Body of pancreas (tissue), 4 donors: ENCODE data around the gene ANKDD1A.

Source experiments
- CTCF ChIP-seq, 7 experiments: fragments of 450-650 bp in 4 of 7; fragments of 200-600 bp in 3 of 7; sonication (generic) in 3 of 7; IDR thresholded peaks; one replicate each; pipeline ENCODE4 v1.5.1; 2016 to 2019; ENCODE audit warnings: antibody characterized with exemption in 7 of 7
- POLR2A ChIP-seq, 3 donors: fragments of 450-650 bp; IDR thresholded peaks; one replicate each; pipeline ENCODE4 v1.6.1; 2016; ENCODE audit warnings: antibody characterized with exemption in 3 of 3, mild to moderate bottlenecking in 2 of 3

GRCh38 chr15:64948916-64949315 lies 37.2 kb downstream of the ANKDD1A start:
- TF ChIP-seq CTCF (IDR thresholded peaks at IDR 0.05), result no peak
- no peak for TF ChIP-seq POLR2A (IDR thresholded peaks at IDR 0.05)
